GM21423 (cell line): Measurements from ENCODE around the gene OSBPL7.

Source experiments
- ATAC-seq: cut with Tn5 transposase; IDR thresholded peaks from one replicate; pipeline ENCODE4 v1.9.1; 2021; ENCODE audit warnings: mild to moderate bottlenecking, moderate library complexity; ENCODE audit not compliant: unreplicated experiment

OSBPL7 gene

DNA sequence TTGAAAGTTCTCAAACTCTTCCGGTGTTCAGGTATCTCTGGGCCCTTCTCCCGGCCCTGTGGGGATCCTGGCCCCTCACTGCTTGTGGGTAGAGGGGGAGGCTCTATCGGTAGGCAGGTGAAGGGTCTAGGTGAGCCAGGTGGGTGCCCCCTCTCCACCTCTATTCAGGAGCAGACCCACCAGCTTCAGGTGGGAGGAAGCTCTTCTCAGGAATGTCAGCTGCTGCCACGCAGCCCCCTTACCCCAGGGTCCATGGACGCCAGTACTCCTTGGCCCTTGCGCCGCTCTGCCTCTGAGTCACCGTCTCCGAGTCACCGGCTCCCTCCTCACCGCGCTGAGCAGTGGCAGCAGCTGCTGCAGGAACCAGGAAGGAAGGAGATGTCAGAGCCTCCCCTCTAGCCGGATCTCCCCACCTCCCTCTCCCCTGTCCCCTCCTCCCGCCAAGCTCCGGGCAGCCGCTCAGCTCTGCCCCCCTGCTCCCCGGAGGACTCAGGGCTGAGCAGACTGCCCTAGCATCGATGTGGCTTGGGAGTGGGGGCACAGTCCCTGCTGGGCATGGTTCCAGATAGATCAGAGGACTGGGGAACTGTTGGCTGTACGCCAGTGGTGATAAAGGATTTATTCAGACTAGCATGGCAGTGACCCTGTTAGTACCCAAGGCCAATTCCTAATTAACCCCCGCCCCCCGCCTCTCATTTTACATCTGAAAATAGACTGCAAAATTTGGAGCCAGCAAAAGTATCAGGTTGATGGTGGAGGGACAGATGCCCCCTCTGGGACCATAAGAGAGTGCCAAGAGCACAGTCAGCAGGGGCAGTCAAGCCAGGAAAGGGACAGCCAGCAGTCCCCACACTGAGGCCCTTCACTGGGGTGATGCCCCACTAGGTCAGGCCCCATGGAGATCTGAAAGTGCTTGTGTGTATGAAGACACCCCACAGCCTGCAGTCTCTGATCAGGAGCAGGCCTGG is at the start of gene OSBPL7:
Gene OSBPL7 (minus strand): TSS at position 371 of the 968 bp plus-strand sequence. CDS start 1,516 bp downstream, outside the sequence.
- peak; percentile 89 for ATAC-seq

DNA sequence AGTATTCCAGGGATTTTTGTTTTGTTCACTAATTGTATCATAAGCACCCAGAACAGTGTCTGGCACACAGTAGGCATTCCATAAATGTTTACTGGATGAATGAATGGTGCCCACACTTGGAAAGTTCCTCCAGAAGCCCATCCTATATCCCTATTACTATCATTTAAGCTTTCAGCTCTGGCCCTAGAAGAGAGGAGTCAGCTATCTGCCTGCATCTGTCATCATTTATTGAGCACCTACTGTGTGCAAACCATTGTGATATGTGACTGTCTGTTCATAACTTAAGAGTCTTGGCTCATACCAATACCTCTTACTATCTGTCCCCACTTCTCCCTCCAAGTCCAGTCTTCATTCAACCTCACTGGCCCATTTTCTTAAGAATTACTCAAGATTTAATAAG is 49.5 kb upstream of the OSBPL7 start:
- no peak for ATAC-seq

GRCh38 chr17:47870056-47870455 is 48.5 kb upstream of the OSBPL7 start:
- ATAC-seq, result no peak

GRCh38 chr17:47869114-47869513 is 47.5 kb upstream of the OSBPL7 start:
- ATAC-seq, result no peak

- no peak for ATAC-seq
Observed at GRCh38 chr17:47867813-47868533, 46.4 kb upstream of the OSBPL7 start.

- no peak for ATAC-seq
Observed at GRCh38 chr17:47866941-47867340, 45.3 kb upstream of the OSBPL7 start.

GRCh38 chr17:47864791-47865216 is 43.2 kb upstream of the OSBPL7 start:
- no peak for ATAC-seq

GRCh38 chr17:47862621-47863440 is 41.2 kb upstream of the OSBPL7 start:
- ATAC-seq, result no peak

- no peak for ATAC-seq
Observed at GRCh38 chr17:47860386-47860785, 38.8 kb upstream of the OSBPL7 start.

DNA sequence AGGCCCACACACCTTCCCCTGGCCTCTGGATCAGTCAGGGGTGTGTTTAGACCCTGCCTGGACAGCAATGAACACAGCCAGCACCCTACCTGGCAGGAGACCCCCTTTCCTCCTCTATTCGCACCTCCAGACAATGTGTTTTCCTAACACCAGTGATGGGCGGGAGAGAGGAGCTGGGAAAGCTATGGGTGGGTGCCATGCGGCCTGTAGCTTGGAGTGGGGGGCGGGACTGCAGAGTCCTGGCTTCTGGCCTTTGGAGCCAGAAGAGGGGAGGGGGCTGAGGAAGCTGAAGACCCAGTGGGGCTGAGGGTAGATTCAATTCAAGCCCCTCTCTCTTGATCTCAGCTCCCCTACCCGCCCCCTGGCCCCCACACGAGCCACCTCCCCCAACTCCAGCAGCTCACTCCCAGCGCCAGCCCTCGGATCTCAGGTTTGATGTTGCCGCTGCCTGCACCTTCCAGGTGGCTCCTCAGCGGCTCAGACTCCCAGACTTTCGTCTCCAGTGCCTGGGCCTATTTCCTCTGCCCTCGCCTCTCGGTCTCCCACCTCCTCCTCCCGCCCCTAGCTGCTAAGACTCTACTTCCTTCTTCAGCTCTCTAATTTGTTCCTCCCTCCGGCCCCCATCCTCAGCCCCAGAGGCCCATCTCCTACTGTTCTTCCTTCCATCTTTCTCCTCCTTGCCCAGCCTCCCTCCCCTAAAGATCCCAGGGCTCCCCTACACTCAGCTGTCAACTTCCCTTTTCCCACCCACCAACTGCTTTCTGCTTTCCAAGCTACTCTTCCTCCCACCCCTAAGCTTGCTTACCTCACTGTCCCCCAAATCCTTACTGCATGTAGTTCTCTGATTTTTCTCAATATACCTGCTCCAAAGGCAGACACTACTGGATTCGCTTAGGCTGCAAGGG is 36.2 kb upstream of the OSBPL7 start:
- ATAC-seq, result no peak

- no peak for ATAC-seq
Observed at GRCh38 chr17:47856830-47857229, 35.2 kb upstream of the OSBPL7 start.

DNA sequence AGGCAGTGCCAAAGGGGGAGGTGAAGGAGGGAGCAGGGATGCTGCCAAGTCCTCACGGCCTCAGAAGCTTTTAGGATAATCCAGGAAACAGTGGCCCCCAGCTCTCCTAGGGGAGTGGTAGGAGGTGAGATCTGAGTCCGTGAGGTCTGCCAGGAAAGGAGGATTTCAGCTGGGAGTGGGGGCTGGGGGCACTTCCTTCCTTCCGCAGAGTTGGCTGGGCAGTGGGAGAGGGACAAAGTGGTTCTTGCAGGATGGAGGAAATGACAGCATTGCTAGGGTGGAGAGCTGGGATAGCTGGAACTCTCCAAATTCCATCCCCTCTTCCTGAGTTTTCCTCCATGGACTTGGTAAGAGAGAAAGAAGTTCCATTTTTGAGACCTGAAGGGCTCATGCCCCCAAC is 34.1 kb upstream of the OSBPL7 start:
- ATAC-seq, result no peak

GRCh38 chr17:47853616-47854015 is 32.0 kb upstream of the OSBPL7 start:
- ATAC-seq, result no peak

DNA sequence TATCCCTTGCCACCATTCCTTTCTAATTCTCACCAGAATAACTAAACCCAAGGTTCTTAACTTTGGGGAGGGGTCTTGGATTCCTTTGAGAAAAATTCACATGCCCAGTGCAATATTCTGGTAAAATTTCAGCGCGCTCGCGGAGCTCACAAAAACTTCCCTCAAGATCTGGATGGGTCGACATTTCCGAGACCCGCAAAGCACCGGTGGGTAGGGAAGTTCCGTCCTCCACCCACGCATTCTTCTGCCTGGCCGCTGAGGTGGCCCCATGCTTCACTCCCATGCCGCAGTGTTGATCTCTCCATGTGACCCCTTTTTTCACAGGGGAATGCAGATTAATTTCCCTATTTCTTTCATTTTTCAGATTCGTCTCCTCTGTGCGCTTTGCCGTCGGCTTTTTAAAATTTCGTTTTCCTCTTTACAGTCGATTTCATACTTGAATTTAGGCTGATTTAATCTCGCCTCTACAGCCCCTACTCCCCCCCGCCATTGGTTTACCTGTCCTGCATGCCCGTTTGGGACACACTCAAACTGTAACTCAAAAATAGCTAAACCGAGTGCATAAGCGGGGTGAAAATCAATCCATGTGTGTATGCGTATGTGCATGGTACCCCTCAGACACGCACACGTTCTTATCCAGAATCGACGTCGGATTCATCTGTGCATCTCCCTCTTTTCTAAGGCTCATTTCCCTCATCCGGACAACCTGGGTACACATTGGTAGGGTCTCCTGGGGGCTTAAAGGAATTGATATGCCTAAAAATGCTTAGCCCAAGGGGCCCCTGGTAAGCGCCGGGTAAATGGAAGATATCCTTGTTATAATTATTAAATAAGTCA is 30.7 kb upstream of the OSBPL7 start:
- ATAC-seq, result no peak

GRCh38 chr17:47851764-47852112 is 30.1 kb upstream of the OSBPL7 start:
- no peak for ATAC-seq

DNA sequence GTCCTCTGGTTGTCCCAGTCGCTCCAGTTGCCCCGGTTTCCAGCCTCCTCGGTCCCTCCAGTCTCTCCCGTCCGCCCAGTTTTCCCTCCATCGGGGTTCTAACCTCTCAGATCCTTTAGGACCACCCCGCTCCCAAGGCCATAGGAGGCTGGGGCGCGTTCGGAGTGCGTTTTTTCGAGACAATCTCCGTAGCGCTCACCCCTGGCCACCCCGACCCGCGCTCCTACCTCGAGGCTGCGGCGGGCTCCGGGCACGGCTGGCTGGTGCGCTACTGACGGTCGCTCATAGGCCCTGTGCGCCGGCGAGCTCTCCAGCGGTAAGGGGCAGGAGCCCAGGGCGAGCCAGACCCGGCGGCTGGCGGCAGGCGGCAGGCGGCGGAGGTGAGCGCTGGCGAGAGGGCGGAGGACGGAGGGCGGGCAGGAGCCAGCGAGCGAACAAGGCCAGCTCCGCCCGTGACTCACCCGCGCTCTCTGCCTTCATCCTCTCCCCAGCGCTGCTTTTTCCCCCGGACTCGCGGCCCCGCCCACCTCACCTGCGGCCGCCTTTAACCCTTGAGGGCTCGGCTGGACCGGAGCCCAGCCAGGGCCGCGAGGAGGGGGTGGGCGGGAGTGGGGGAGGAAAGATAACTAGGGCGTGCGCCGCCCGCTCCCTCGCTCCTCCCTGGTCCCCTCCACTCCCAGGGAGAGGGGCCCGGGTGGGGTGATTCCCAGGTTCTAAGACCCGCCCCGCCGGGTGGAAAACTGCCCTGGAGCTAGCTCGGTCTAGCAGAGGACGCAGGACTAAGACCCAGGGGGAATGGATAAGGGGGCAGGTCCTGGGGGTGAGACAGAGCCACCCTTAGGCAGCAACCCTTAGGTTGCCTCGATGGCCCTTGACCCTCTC is 29.3 kb upstream of the OSBPL7 start, which contains the start of gene SP6:
Gene SP6 (minus strand): TSS at position 472 of the 882 bp plus-strand sequence. CDS start 2,734 bp downstream, outside the sequence.
- no peak for ATAC-seq

- no peak for ATAC-seq
Observed at GRCh38 chr17:47850373-47850691, 28.7 kb upstream of the OSBPL7 start.

DNA sequence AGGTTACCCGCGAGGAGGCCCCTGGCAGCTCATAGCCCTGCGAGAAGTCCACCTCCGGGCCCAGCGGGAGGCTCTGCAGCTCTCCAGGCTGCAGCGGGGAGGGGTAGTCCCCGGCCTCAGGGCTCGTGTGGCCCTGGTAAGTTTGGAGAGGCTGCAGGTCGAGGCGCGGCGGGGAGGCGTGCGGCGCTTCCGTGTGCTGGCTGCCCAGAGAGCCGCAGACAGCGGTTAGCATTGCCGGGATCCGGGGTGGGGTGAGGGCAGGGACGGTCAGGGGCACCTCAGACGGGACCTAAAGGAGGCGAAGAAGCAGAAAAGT is 26.6 kb upstream of the OSBPL7 start:
- no peak for ATAC-seq
